ENCODE data around the gene BRMS1.
"Not testable (repeated sequence)": the region's sequence is repeated elsewhere in the genome, so short reads cannot be mapped to it uniquely, and the experiment has no call there.

GRCh38 chr11:66350560-66351235 lies 5.8 kb upstream of the BRMS1 start:
- TF ChIP-seq EP300, POLR2AphosphoS5, POLR2A, CTCF (IDR thresholded peaks at IDR 0.05): not testable (repeated sequence)
